HepG2 (cell line): ENCODE results near the gene TUBGCP4.

ENCODE experiments used
- BRF2 ChIP-seq: sonication (generic); formaldehyde crosslinking; IDR thresholded peaks from 2 replicates; pipeline ENCODE4 v1.8.1; 2022; ENCODE audit warnings: mild to moderate bottlenecking, missing genetic modification reagents
- CTCF ChIP-seq: sonication (generic); formaldehyde crosslinking; IDR thresholded peaks from 2 replicates; pipeline ENCODE4 v1.5.0; 2020; ENCODE audit warnings: mild to moderate bottlenecking, missing genetic modification reagents, moderate library complexity
- FOXM1 ChIP-seq: sonication (generic); formaldehyde crosslinking; IDR thresholded peaks from 2 replicates; pipeline ENCODE4 v1.5.0; 2020; ENCODE audit warnings: missing genetic modification reagents
- POLR2AphosphoS5 ChIP-seq: IDR thresholded peaks from 2 replicates; pipeline ENCODE4 v1.6.1; 2012; ENCODE audit warnings: low read depth, low read length
- PTBP1 ChIP-seq: fragments of 200-400 bp; formaldehyde crosslinking; IDR thresholded peaks from 2 replicates; pipeline ENCODE4 v1.6.1; 2018; ENCODE audit warnings: low read length, low read depth; ENCODE audit not compliant: poor library complexity, severe bottlenecking
- ZNF616 ChIP-seq: sonication (generic); formaldehyde crosslinking; IDR thresholded peaks from 2 replicates; pipeline ENCODE4 v1.5.0; 2020; ENCODE audit warnings: low read depth, mild to moderate bottlenecking, missing genetic modification reagents
- ZNF670 ChIP-seq: sonication (generic); formaldehyde crosslinking; IDR thresholded peaks from 2 replicates; pipeline ENCODE4 v1.8.0; 2022; ENCODE audit warnings: mild to moderate bottlenecking, missing genetic modification reagents, borderline replicate concordance
- ZSCAN21 ChIP-seq: sonication (generic); formaldehyde crosslinking; IDR thresholded peaks from 2 replicates; pipeline ENCODE4 v1.8.0; 2022; ENCODE audit warnings: mild to moderate bottlenecking, missing genetic modification reagents, moderate library complexity, borderline replicate concordance

GRCh38 chr15:43352693-43353382 is 18.1 kb upstream of the TUBGCP4 start:
- TF ChIP-seq POLR2AphosphoS5 (no peak), BRF2 (CRISPR knock-in tag) (no peak), ZNF616 (CRISPR knock-in tag) (no peak), ZSCAN21 (CRISPR knock-in tag) (no peak), FOXM1 (CRISPR knock-in tag) (no peak), CTCF (no peak), PTBP1 (no peak), ZNF670 (CRISPR knock-in tag) (no peak)
